Epithelial cell of prostate (primary cell): Measurements from ENCODE around the gene LIAS.
"Not testable (repeated sequence)": the region's sequence is repeated elsewhere in the genome, so short reads cannot be mapped to it uniquely, and the experiment has no call there.

Experiments
- DNase-seq: peaks from one replicate; pipeline ENCODE4 v3.0.0-alpha.2; 2011; ENCODE audit warnings: low read depth, low spot score
- H3K27ac ChIP-seq: fragments of 450-650 bp; 2 replicates; pipeline ENCODE4 v1.5.1; 2017; ENCODE audit warnings: mild to moderate bottlenecking

LIAS gene

DNA sequence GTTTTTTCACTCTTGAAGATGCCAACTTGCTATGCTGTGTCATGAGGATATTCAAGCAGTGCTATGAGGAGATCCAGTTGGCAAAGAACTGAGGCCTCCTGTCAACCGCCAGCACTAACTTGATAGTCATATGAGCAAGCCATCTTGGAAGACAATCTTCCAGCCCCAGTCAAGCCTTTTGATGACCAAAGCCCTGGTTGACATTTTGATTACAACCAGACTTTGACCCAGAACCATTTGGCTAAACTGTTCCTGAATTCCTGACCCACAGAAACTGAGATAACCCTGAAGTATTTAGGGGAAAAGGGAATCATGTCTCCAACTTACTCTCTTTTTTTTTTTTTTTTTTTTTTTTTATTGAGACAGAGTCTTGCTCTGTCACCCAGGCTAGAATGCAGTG is 35.5 kb downstream of the LIAS start:
- no peak overlapping the region for H3K27ac ChIP-seq
- DNase-seq: no peak

GRCh38 chr4:39495446-39496213 is 36.8 kb downstream of the LIAS start:
- peak overlapping the region; percentile 82 for H3K27ac ChIP-seq
- DNase-seq: peak; percentile 83

DNA sequence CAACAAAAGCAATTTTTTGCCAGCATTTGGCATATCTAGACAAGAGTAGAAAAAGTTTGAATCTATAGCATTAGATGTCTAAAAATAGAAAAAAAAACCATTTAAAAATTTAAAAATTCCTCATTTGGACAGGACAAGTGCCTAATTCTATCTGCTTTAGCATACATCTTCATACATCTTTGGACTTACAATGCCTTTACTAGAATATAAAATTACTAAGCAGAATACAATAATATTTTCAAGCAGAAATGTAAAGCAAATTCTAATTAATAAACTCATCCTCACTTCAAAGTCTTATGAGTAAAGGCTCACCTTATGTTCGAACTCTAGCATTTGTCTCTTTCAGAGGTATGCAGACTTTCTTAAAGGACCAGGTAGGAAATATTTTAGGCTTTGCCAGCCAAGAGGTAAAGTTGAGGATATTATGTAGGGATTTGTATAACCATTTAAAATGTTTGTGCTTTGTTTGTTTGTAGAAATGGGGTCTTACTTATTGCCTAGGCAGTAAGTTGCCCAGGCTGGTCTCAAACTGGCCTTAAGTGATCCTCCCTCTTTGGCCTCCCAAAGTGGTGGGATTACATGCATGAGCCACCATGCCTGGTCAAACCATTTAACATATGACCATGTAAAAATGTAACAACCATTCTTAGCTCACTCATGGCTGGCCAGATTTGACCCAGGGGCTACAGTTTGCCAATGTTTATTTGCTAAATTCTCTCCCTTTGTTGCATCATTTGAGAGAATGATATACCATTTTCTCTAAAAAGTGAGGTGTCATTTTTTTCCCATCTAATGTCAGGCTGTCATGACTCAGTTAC is 39.3 kb downstream of the LIAS start:
- no peak overlapping the region for H3K27ac ChIP-seq
- DNase-seq: no peak

GRCh38 chr4:39498727-39499020 is 39.8 kb downstream of the LIAS start:
- H3K27ac ChIP-seq: no peak overlapping the region
- DNase-seq: no peak

GRCh38 chr4:39502019-39502663 is 43.3 kb downstream of the LIAS start:
- DNase-seq: no peak
- peak overlapping the region; percentile 46 for H3K27ac ChIP-seq

DNA sequence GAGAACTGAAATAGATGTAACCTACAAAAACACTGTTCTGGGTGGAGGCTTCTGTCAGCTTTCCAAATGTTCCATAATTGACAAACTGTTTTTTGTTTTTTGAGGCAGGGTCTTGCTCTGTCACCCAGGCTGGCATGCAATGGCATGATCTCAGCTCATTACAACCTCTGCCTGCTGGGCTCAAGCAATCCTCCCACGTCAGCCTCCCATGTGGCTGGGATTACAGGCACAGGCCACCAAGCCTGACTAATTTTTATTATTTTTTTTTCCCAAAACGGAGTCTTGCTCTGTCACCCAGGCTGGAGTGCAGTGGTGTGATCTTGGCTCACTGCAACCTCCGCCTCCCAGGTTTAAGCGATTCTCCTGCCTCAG is 43.8 kb downstream of the LIAS start:
- H3K27ac ChIP-seq: peak overlapping the region; percentile 46
- not testable (repeated sequence) for DNase-seq

- no peak overlapping the region for H3K27ac ChIP-seq
- DNase-seq: no peak
Measured at GRCh38 chr4:39504538-39504937, 45.7 kb downstream of the LIAS start.

DNA sequence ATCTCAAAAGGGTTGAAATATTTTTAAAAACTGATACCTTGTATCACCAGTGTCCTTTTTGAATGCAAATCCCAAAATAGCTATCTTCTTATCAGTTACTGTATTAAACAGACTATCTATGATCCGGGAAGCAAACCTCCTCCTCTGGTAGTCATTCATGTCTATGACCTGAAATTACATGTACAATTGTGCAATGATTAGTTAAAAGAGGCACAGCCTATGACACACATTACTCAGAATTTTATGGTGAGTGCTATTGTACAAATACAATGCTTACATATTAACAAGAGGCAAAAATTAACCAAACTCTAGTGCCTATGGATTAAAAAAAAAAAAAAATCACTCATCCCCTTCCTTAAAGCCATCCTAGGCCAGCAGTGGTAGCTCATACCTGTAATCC is 46.7 kb downstream of the LIAS start:
- no peak for DNase-seq
- no peak overlapping the region for H3K27ac ChIP-seq

DNA sequence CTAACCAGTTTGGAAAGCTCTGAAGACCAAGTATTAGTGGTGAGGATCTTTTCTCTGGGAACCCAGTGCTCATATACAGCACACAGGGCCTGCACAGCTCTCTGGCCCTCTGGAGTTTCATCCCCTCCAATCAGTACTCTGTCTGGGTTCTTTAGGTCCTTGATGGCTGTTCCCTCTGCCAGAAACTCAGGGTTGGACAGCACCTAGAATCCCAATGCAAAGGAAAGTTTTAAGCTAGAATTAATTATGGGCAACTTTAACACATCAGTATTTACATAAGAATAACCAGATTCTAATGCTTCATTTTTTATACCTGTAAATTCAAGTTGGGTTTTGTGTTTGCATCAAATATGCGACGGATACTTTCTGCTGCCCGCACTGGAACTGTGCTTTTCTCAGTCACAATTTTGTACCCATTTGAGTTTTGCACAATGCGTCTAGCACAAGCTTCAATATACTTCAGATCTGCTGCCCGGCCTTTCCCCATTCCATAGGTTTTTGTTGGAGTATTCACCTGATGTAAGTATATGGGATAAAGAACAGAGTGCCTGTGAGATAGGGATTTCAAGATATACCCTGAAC is 51.6 kb downstream of the LIAS start:
- no peak overlapping the region for H3K27ac ChIP-seq
- DNase-seq: no peak

GRCh38 chr4:39514266-39514665 is 55.4 kb downstream of the LIAS start:
- not testable (repeated sequence) for DNase-seq
- H3K27ac ChIP-seq: peak overlapping the region; percentile 62

DNA sequence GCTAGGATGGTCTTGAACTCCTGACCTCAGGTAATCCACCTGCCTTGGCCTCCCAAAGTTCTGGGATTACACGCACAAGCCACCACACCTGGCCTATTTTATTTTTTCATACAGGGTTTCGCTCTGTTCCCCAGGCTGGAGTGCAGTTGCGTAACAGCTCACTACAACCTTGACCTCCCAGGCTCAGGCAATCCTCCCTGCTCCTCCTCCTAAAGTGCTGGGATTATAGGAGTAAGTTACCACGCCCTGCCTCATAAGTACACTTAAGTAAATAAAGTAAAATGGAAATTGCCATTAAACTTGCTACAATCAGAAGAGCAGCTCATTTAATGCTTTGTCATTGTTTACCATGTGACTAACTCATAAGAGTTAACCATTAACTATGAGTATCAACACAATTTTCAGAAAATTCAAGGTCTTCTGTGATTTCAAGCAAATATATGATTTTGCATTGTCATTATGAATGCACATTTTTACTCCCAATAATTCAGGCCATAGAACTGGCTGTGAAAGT is 56.1 kb downstream of the LIAS start:
- DNase-seq: no peak
- peak overlapping the region; percentile 62 for H3K27ac ChIP-seq

DNA sequence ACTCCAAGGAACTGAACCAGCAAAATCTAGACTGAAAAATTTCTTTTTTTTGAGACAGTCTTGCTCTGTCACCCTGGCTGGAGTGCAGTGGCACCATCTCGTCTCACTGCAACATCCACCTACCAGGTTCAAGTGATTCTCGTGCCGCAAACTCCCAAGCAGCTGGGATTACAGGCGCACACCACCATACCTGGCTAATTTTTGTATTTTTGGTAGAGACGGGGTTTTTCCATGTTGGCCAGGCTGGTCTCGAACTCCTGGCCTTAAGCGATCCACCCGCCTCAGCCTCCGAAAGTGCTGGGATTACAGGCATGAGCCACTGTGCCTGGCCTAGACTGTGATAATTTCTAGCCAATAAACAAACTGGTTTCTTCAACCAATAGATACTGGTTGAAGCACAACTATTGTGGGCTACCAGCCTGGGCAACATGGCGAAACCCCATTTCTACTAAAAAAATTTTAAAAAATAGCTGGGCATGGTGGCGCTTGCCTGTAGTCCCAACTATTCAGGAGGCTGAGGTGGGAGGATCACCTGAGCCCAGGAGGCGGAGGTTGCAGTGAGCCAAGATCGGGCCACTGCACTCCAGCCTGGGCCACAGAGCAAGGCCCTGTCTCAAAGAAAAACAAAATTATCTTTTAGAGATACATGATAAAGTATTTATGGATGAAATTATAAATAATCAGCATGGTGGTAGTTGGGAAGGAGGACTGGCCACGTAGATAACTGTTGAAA is 57.0 kb downstream of the LIAS start:
- H3K27ac ChIP-seq: peak overlapping the region; percentile 62
- not testable (repeated sequence) for DNase-seq

- no peak for DNase-seq
- peak overlapping the region; percentile 62 for H3K27ac ChIP-seq
Measured at GRCh38 chr4:39516407-39516966, 57.6 kb downstream of the LIAS start.

GRCh38 chr4:39518484-39518883 is 59.6 kb downstream of the LIAS start:
- DNase-seq: no peak
- H3K27ac ChIP-seq: no peak overlapping the region

- H3K27ac ChIP-seq: no peak overlapping the region
- no peak for DNase-seq
Measured at GRCh38 chr4:39521253-39521919, 62.5 kb downstream of the LIAS start.

GRCh38 chr4:39522068-39522467 is 63.2 kb downstream of the LIAS start:
- H3K27ac ChIP-seq: no peak overlapping the region

DNA sequence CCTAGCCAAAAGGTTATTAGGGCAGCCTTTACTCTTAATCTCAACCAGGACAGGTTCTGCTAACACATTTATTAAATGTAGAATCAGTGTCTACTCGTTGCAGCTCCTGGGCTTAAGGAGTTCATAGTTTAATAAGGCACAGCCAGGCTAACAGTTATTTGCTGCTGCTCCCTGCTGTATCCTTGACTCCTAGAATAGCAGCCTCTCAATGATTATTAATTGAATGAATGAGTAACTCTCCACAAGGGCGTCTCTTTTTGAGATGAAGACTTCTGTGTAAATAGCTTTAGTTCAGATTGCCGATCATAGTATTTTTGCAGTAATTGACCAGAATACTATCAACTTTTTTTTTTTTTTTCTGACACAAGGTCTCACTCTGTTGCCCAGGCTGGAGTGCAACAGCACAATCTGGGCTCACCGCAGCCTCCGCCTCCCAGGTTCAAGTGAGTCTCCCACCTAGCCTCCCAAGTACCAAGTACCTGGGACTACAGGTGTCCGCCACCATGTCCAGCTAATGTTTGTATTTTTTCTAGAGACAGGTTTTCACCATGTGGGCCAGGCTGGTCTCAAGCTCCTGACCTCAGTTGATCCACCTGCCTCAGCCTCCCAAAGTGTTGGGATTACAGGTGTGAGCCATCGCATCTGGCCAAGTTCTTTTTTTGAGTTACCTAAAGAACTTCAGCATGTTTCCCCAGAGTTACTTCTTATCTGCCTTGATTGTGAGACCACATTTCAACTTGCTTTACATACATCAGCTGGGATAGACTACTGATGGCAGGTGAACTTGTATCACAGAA is 65.5 kb downstream of the LIAS start:
- no peak overlapping the region for H3K27ac ChIP-seq
- no peak for DNase-seq

More at GRCh38 chr4:39522068-39522467, 63.2 kb downstream of the LIAS start:
- DNase-seq: no peak
